Measurements from ENCODE around the gene ACTR6. TPM values are rescaled to one million over a fixed set of nuclear protein-coding genes. Genes with fewer than 3 reads are reported as not detected.
"Not testable (repeated sequence)": the region's sequence is repeated elsewhere in the genome, so short reads cannot be mapped to it uniquely, and the experiment has no call there.

ACTR6 gene
- total RNA-seq, 6 donors from 2014 or later = 3.6 to 27.7 (median 16.3) TPM

GRCh38 chr12:100187857-100188519 is 12.6 kb upstream of the ACTR6 start:
- DNase-seq (no peak), ATAC-seq (ENCODE audit: low FRiP score in 2 of 2) (peak in 1 of 2 donors; percentile 21)
- Histone ChIP-seq H3K27me3 (no peaks in the 10 kb centered on the region), H3K36me3 (no peaks in the 10 kb centered on the region), H3K9me3 (no peaks in the 10 kb centered on the region), H3K27ac (no peak overlapping the region), H3K4me3 (no peak overlapping the region), H3K4me1 (no peaks in the 10 kb centered on the region)
- TF ChIP-seq CTCF (IDR thresholded peaks at IDR 0.05) (no peak), EP300 (IDR thresholded peaks at IDR 0.05) (no peak), POLR2AphosphoS5 (IDR thresholded peaks at IDR 0.05) (no peak), POLR2A (IDR thresholded peaks at IDR 0.05) (no peak)
- 82% methylated on average over 5 of the region's 5 CpGs for WGBS, 2 donors

- H3K4me3 ChIP-seq; DNase-seq; H3K9me3 ChIP-seq; H3K27ac ChIP-seq; ATAC-seq (ENCODE audit: low FRiP score in 2 of 2); H3K36me3 ChIP-seq; H3K27me3 ChIP-seq; H3K4me1 ChIP-seq: not testable (repeated sequence)
- WGBS, 2 donors = 92 to 93% methylated on average over 11 of the region's 11 CpGs
Measured at GRCh38 chr12:100188888-100189635, 11.6 kb upstream of the ACTR6 start.

- Histone ChIP-seq H3K27ac (no peak overlapping the region), H3K4me3 (no peak overlapping the region), H3K9me3 (no peaks in the 10 kb centered on the region), H3K36me3 (no peaks in the 10 kb centered on the region), H3K4me1 (no peaks in the 10 kb centered on the region), H3K27me3 (no peaks in the 10 kb centered on the region)
- ATAC-seq (ENCODE audit: low FRiP score in 2 of 2) (no peak), DNase-seq (no peak)
- WGBS, 2 donors = 92% methylated on average over 13 of the region's 13 CpGs
- TF ChIP-seq CTCF (IDR thresholded peaks at IDR 0.05) (no peak), EP300 (IDR thresholded peaks at IDR 0.05) (no peak), POLR2AphosphoS5 (IDR thresholded peaks at IDR 0.05) (no peak), POLR2A (IDR thresholded peaks at IDR 0.05) (no peak)
Measured at GRCh38 chr12:100189636-100190394, 10.8 kb upstream of the ACTR6 start.

- no peaks in the 10 kb centered on the region for H3K27me3 ChIP-seq
- ATAC-seq (ENCODE audit: low FRiP score in 2 of 2) = no peak
- no peaks in the 10 kb centered on the region for H3K9me3 ChIP-seq
- H3K4me1 ChIP-seq = no peaks in the 10 kb centered on the region
- no peak overlapping the region for H3K27ac ChIP-seq
- 100% methylated on average over 1 of the region's 1 CpG for WGBS, 2 donors
- H3K36me3 ChIP-seq = no peaks in the 10 kb centered on the region
- DNase-seq = no peak
- TF ChIP-seq POLR2A (IDR thresholded peaks at IDR 0.05) = no peak
- TF ChIP-seq POLR2AphosphoS5 (IDR thresholded peaks at IDR 0.05) = no peak
- no peak overlapping the region for H3K4me3 ChIP-seq
Measured at GRCh38 chr12:100193085-100193484, 7.5 kb upstream of the ACTR6 start.

GRCh38 chr12:100197486-100197885 is 3.1 kb upstream of the ACTR6 start:
- ATAC-seq (ENCODE audit: low FRiP score in 2 of 2) (no peak), DNase-seq (no peak)
- Histone ChIP-seq H3K36me3 (no peaks in the 10 kb centered on the region), H3K9me3 (no peaks in the 10 kb centered on the region), H3K27ac (no peak overlapping the region), H3K4me1 (peaks cover 15 to 23% (median 19%) of the 10 kb centered on the region in 4 donors), H3K4me3 (no peak overlapping the region), H3K27me3 (no peaks in the 10 kb centered on the region)
- TF ChIP-seq POLR2A (IDR thresholded peaks at IDR 0.05) = no peak
- no peak for TF ChIP-seq POLR2AphosphoS5 (IDR thresholded peaks at IDR 0.05)
- TF ChIP-seq CTCF (IDR thresholded peaks at IDR 0.05) = no peak
- no peak for TF ChIP-seq EP300 (IDR thresholded peaks at IDR 0.05)
- 91 to 92% methylated on average over 4 of the region's 4 CpGs for WGBS, 2 donors
